Cardiac muscle cell (in vitro differentiated cells and primary cell): ENCODE results near the gene SPECC1. TPM values are rescaled to one million over a fixed set of nuclear protein-coding genes. Genes with fewer than 3 reads are reported as not detected.

Experiments
- DNase-seq, 2 donors: peaks; one replicate each; pipeline versions ENCODE4 v3.0.0 to v3.0.0-alpha.2; 2010 to 2017; ENCODE audit warnings: low read depth in 1 of 2, low spot score in 1 of 2
- H3K27ac ChIP-seq: fragments of 200-600 bp; sonication (generic); 2 replicates; pipeline ENCODE4 v1.5.1; 2016
- H3K27me3 ChIP-seq: fragments of 200-600 bp; sonication (generic); 2 replicates; pipeline ENCODE4 v1.6.0; 2016; ENCODE audit warnings: control low read depth
- H3K36me3 ChIP-seq: fragments of 200-600 bp; sonication (generic); 2 replicates; pipeline ENCODE4 v1.5.1; 2016; ENCODE audit warnings: control low read depth
- H3K4me1 ChIP-seq: fragments of 200-600 bp; sonication (generic); 2 replicates; pipeline ENCODE4 v1.8.1; 2017; ENCODE audit warnings: low read depth, mild to moderate bottlenecking, mixed run types
- H3K4me3 ChIP-seq: fragments of 200-600 bp; sonication (generic); 2 replicates; pipeline ENCODE4 v1.5.1; 2016; ENCODE audit warnings: mild to moderate bottlenecking
- H3K9me3 ChIP-seq: fragments of 200-600 bp; sonication (generic); 2 replicates; pipeline ENCODE4 v1.5.1; 2017; ENCODE audit warnings: low read depth, mild to moderate bottlenecking, control low read depth
- polyA plus RNA-seq: library from polyadenylated mRNA; unstranded; fragments of >200 nt; fragmentation: Nextera tagmentation; extraction: Ambion mirVana; gene quantifications from 2 replicates; pipeline ENCODE4 v1.2.1, GENCODE V29; 2016
- total RNA-seq: library from RNA; depleted of rRNA; stranded (reverse); fragments of >200 nt; gene quantifications from 2 replicates; pipeline ENCODE4 v1.2.3, GENCODE V29; 2016
- TF ChIP-seq, protein P1 (sequence below): IDR thresholded peaks from 2 replicates; pipeline ENCODE4 v1.5.1; 2012; ENCODE audit warnings: low read depth, mild to moderate bottlenecking, low read length

The SPECC1 gene
- total and polyA plus RNA-seq, 2 experiments from 2014 or later: 13.6 to 48.7 TPM

DNA sequence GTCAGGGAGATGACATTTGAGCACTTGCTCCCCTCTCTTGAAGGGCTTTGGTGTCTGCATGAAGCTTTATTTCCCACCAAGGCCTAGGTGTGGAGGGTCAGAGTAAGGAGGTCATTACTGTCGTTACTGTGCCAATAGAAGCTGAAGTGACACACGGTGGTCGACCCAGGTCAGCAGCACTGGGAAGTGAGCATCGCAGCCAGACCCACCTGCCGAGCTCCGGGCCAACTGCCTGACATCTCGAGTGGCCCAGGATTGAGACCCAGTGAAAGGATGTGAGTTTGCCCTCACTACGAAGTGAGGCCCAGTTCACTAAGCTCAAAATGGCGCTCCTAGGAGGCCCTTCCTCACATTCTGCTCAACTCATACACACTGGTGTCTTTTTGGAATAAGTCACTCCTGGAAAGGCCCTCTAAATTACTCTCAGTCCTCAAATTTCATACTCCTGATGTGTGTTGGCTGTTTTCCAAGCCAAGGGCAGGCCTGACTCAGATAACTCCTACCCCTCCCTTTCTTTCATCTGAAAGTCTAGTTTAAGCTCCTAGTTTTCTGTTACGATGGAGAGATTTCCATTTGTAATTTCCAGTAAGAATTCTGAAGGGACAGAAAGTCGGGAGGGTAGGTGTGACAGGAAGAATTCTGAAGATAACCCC is 257.8 kb downstream of the SPECC1 start:
- H3K36me3 ChIP-seq: no peaks in the 10 kb centered on the region
- no peaks in the 10 kb centered on the region for H3K27me3 ChIP-seq
- no peak overlapping the region for H3K4me3 ChIP-seq
- TF ChIP-seq, protein P1, sequence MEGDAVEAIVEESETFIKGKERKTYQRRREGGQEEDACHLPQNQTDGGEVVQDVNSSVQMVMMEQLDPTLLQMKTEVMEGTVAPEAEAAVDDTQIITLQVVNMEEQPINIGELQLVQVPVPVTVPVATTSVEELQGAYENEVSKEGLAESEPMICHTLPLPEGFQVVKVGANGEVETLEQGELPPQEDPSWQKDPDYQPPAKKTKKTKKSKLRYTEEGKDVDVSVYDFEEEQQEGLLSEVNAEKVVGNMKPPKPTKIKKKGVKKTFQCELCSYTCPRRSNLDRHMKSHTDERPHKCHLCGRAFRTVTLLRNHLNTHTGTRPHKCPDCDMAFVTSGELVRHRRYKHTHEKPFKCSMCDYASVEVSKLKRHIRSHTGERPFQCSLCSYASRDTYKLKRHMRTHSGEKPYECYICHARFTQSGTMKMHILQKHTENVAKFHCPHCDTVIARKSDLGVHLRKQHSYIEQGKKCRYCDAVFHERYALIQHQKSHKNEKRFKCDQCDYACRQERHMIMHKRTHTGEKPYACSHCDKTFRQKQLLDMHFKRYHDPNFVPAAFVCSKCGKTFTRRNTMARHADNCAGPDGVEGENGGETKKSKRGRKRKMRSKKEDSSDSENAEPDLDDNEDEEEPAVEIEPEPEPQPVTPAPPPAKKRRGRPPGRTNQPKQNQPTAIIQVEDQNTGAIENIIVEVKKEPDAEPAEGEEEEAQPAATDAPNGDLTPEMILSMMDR: no peak
- peaks cover 15% of the 10 kb centered on the region for H3K4me1 ChIP-seq
- no peak overlapping the region for H3K27ac ChIP-seq
- DNase-seq: peak; percentile 24 to 49
- no peaks in the 10 kb centered on the region for H3K9me3 ChIP-seq

DNA sequence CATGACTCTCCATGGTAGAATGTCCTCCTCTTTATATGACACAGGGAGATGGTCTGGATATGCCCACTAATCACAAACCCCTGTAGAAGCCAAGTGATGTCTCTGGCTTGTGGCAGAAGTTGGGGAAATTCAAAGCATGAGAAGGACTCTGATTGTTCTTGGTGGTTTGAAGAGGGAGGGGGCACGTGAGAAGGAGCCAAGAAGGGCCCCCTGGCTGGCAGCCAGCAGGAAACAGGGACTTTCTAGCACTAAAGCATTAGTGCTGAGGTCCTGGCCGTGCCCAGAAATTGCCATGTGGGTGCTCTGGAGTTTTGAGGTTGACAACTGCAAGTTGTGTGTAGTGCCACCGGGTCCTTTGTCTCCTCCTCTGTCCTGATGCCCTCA is 258.3 kb downstream of the SPECC1 start:
- H3K4me3 ChIP-seq: no peak overlapping the region
- no peak overlapping the region for H3K27ac ChIP-seq
- peaks cover 15% of the 10 kb centered on the region for H3K4me1 ChIP-seq
- H3K36me3 ChIP-seq: no peaks in the 10 kb centered on the region
- no peaks in the 10 kb centered on the region for H3K9me3 ChIP-seq
- TF ChIP-seq, protein P1: no peak
- no peaks in the 10 kb centered on the region for H3K27me3 ChIP-seq
- peak in 1 of 2 donors; percentile 22 for DNase-seq

DNA sequence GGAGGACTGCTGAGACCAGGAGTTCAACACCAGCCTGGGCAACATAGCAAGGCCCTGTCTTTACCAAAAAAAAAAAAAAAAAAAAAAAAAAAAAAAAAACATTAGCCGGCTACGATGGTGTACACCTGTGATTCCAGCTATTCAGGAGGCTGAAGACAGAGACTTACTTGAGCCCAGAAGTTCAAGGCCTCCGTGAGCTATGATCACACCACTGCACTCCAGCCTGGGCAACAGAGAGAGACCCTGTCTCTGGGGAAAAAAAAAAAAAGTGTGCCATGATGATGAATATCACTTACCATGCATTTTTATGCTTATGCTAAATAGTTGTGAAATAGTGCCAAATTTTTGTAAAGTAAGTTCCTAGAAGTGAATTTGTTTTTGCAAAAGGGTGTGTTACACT is 261.2 kb downstream of the SPECC1 start:
- TF ChIP-seq, protein P1: no peak
- peaks cover 10% of the 10 kb centered on the region for H3K4me1 ChIP-seq
- DNase-seq: no peak
- no peak overlapping the region for H3K4me3 ChIP-seq
- no peak overlapping the region for H3K27ac ChIP-seq
- no peaks in the 10 kb centered on the region for H3K9me3 ChIP-seq
- no peaks in the 10 kb centered on the region for H3K36me3 ChIP-seq
- H3K27me3 ChIP-seq: no peaks in the 10 kb centered on the region

DNA sequence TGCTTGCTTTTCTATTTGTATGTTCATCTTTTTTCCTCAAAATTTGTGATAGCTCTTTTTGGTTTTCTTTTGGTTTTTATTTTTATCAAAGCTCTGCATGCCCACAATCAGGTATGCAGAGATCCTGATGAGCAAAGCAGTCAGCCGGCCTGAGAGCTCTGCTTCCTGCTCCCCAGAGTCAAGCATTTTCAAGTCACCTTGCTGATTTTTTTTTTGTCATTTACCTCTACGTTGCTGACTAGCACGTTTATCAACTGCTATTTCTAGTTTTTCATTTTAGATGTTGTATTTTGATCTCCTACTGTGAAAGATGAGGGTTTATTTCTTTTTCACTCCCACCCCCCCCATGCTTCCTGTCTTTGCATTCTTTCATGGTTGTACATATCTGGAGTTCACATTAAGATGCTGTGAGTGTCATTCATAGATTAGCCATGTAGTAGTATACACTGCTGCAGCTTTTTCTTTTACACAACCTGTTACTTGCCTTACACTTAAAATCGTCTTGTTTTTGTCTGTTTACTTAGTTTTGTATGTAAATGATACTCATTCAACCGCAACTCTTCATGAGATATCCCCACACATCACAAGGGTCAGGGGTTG is 262.0 kb downstream of the SPECC1 start:
- no peaks in the 10 kb centered on the region for H3K9me3 ChIP-seq
- DNase-seq: no peak
- H3K4me1 ChIP-seq: peaks cover 14% of the 10 kb centered on the region
- TF ChIP-seq, protein P1: no peak
- no peak overlapping the region for H3K4me3 ChIP-seq
- H3K27ac ChIP-seq: no peak overlapping the region
- H3K27me3 ChIP-seq: no peaks in the 10 kb centered on the region
- no peaks in the 10 kb centered on the region for H3K36me3 ChIP-seq

DNA sequence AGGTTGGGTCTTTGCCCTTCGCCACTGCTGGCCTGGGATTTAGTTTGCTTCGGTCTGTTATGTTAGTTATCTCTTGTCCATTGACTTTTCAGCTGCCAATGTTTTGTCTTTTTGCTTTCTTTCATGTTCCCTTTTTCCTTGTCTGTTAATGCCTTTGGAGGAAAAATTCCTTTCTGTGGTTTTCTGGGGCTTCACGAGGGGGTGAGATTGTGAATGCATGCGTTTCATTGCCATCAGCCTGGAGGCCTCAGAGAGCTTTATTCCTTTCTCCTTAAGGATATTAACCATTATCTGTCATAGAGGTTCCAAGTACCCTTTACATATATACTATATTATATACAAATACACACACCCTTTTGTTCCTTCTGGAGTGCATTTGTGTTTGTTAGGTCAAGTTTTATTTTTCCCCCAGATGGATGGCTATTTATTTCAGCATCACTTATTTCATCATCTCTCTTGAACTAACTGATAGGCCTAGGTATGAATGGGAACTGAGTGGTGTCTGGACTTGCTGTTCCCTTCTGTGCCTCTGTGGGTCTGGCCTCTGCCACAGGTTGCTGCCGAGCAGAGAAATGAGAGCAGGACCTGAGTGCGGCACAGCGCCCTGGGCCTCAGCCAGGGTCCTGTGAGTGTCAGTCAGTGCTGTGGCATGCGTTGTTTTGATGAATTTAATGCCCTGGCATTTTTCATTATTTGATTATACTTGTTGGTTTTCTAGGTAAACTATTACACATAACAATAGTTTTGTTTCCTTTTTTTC is 264.8 kb downstream of the SPECC1 start:
- TF ChIP-seq, protein P1: no peak
- H3K4me1 ChIP-seq: peaks cover 24% of the 10 kb centered on the region
- H3K27ac ChIP-seq: no peak overlapping the region
- no peaks in the 10 kb centered on the region for H3K36me3 ChIP-seq
- H3K4me3 ChIP-seq: no peak overlapping the region
- H3K27me3 ChIP-seq: no peaks in the 10 kb centered on the region
- no peaks in the 10 kb centered on the region for H3K9me3 ChIP-seq
- DNase-seq: no peak
